Transverse colon (tissue), 4 donors: ENCODE measurements around the gene HAGH.

Experiments used
- EP300 ChIP-seq: sonication (generic); formaldehyde crosslinking; IDR thresholded peaks from one replicate; pipeline ENCODE4 v1.6.1; 2017; ENCODE audit warnings: antibody characterized with exemption, low read depth
- POLR2A ChIP-seq: fragments of 450-650 bp; IDR thresholded peaks from one replicate; pipeline ENCODE4 v1.6.1; 2016; ENCODE audit warnings: antibody characterized with exemption, mild to moderate bottlenecking, moderate library complexity
- POLR2AphosphoS5 ChIP-seq, 3 donors: sonication (generic); formaldehyde crosslinking; IDR thresholded peaks; one replicate each; pipeline ENCODE4 v1.6.1; 2016; ENCODE audit warnings: antibody characterized with exemption in 3 of 3
- TF ChIP-seq, protein P1 (sequence below), 5 experiments: fragments of 200-600 bp in 3 of 5; fragments of 450-650 bp in 2 of 5; sonication (generic) in 3 of 5; IDR thresholded peaks; 1 replicate in 2 of 5; 2 replicates in 3 of 5; pipeline ENCODE4 v1.5.1; 2016 to 2017; ENCODE audit warnings: antibody characterized with exemption in 5 of 5, inconsistent platforms in 3 of 5, mild to moderate bottlenecking in 2 of 5, moderate library complexity in 1 of 5

DNA sequence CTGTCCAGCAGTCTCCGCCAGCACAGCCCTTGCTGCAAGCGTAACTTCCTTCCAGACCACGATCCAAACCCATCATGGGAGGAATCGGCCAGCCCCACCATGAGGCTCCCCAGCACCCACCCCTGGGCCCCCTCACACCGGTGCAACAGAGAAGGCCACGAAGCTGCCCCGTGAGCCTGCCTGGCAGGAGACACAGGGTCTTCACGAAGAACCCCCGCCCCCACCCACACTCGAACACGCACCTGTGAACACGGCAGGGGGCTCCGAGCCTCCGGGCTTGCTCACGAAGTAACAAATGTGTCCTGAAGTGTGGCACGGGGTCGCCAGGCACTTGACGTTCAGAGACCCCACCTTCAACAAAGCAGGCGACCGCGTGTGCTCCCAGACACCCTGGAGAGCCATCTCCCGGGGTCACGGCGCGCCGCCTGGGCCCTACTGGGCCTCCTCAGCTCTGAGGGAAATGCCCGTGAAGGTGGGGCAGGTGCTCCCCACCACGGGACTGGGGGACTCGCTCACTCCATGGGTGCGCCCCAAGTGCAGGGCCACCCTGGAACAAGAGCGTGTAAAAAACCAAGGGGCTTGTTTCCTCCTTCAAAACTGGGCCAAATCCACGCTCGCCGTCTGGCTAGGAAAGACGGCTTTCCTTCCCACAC lies 7.6 kb downstream of the HAGH start:
- TF ChIP-seq, protein P1, sequence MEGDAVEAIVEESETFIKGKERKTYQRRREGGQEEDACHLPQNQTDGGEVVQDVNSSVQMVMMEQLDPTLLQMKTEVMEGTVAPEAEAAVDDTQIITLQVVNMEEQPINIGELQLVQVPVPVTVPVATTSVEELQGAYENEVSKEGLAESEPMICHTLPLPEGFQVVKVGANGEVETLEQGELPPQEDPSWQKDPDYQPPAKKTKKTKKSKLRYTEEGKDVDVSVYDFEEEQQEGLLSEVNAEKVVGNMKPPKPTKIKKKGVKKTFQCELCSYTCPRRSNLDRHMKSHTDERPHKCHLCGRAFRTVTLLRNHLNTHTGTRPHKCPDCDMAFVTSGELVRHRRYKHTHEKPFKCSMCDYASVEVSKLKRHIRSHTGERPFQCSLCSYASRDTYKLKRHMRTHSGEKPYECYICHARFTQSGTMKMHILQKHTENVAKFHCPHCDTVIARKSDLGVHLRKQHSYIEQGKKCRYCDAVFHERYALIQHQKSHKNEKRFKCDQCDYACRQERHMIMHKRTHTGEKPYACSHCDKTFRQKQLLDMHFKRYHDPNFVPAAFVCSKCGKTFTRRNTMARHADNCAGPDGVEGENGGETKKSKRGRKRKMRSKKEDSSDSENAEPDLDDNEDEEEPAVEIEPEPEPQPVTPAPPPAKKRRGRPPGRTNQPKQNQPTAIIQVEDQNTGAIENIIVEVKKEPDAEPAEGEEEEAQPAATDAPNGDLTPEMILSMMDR (IDR thresholded peaks at IDR 0.05): no peak
- TF ChIP-seq POLR2AphosphoS5 (IDR thresholded peaks at IDR 0.05) (no peak), POLR2A (no peak), EP300 (no peak)
